Natural killer cell (primary cell): Measurements from ENCODE around the gene HECTD2. TPM values are rescaled to one million over a fixed set of nuclear protein-coding genes. Genes with fewer than 3 reads are reported as not detected.

Experiments
- ATAC-seq, 3 donors: fragments of 150-1000 bp in 2 of 3; fragments of 200-7000 bp in 1 of 3; cut with Tn5 transposase; 1 replicate in 1 of 3; 2 replicates in 2 of 3; pipeline ENCODE4 v1.10.0; 2021; ENCODE audit warnings: mild to moderate bottlenecking in 2 of 3, moderate library complexity in 2 of 3
- DNase-seq, 2 donors: peaks; one replicate each; pipeline versions ENCODE4 v3.0.0 to v3.0.0-alpha.2; 2013 to 2021; ENCODE audit warnings: mixed read lengths in 1 of 2
- H3K27ac ChIP-seq: one replicate; pipeline ENCODE4 v1.5.1; 2013; ENCODE audit warnings: mild to moderate bottlenecking, low read length
- H3K27me3 ChIP-seq: one replicate; pipeline ENCODE4 v1.6.1; 2013; ENCODE audit warnings: low read length; ENCODE audit not compliant: control insufficient read depth, insufficient read depth
- H3K36me3 ChIP-seq: one replicate; pipeline ENCODE4 v1.6.1; 2013; ENCODE audit warnings: low read length; ENCODE audit not compliant: control insufficient read depth, insufficient read depth
- H3K4me1 ChIP-seq: one replicate; pipeline ENCODE4 v1.6.1; 2013; ENCODE audit warnings: low read length; ENCODE audit not compliant: control insufficient read depth, insufficient read depth
- H3K4me3 ChIP-seq: one replicate; pipeline ENCODE4 v1.5.1; 2013; ENCODE audit warnings: low read length
- H3K9me3 ChIP-seq: one replicate; pipeline ENCODE4 v1.6.1; 2013; ENCODE audit warnings: low read length; ENCODE audit not compliant: control insufficient read depth, insufficient read depth
- H3K27ac Mint-ChIP-seq, 2 donors: one replicate each; pipeline ENCODE4 v1.8.0; 2022; ENCODE audit warnings: mild to moderate bottlenecking in 2 of 2, mixed read lengths in 2 of 2, moderate library complexity in 1 of 2
- H3K27me3 Mint-ChIP-seq, 2 donors: one replicate each; pipeline ENCODE4 v1.8.0; 2022; ENCODE audit warnings: low read depth in 2 of 2, mixed read lengths in 2 of 2
- H3K36me3 Mint-ChIP-seq: one replicate; pipeline ENCODE4 v1.8.0; 2022; ENCODE audit warnings: mixed read lengths
- H3K4me1 Mint-ChIP-seq, 2 donors: one replicate each; pipeline ENCODE4 v1.8.0; 2022; ENCODE audit warnings: mixed read lengths in 2 of 2
- H3K4me3 Mint-ChIP-seq: one replicate; pipeline ENCODE4 v1.8.0; 2022; ENCODE audit warnings: mild to moderate bottlenecking, moderate library complexity, mixed read lengths
- H3K9me3 Mint-ChIP-seq, 2 donors: one replicate each; pipeline ENCODE4 v1.8.0; 2022; ENCODE audit warnings: mixed read lengths in 2 of 2
- WGBS: methylation state at CpG from one replicate; pipeline ENCODE4 v1.1.7; 2013; ENCODE audit warnings: missing lambda C conversion rate; ENCODE audit not compliant: insufficient coverage; 5-methylcytosine and 5-hydroxymethylcytosine counted together
- intact Hi-C: fragments of 100-400 bp; cut with micrococcal nuclease; formaldehyde crosslinking; loops from one replicate; pipeline ENCODE4 v1.14.2; 2022
- total RNA-seq, 4 donors: library from RNA; stranded (reverse); fragments of 120-200 nt in 1 of 4; gene quantifications; one replicate each; pipeline versions ENCODE4 v1.2.3 to v1.2.4, GENCODE V29; 2013 to 2022
- TF ChIP-seq, protein P1 (sequence below): fragments of 200-600 bp; IDR thresholded peaks from one replicate; pipeline ENCODE4 v1.8.0; 2022; ENCODE audit warnings: antibody characterized with exemption

HECTD2 gene
- total RNA-seq, 3 donors from 2014 or later (not counting 1 experiment from before 2014, with no cell fraction given): 0.61 to 3.6 (median 1.1) TPM

DNA sequence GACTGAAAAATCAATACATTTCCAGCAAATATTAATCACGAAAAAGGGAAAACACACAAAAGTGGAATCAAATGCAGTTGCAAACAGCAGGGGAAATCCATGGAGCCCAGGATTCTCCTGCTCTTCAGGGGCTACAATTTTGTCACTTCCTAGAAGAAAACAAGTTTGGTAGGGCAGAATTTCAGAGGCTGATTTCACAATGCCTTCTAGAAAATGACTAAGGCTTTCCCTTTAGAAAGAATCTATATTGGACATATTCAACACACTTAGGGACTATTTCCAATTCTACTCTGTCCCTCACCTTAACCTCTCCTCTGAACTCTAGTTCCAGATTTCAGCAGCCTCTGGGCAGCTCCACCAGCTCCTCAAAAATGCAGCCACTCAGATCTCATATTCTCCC is 111.3 kb downstream of the HECTD2 start:
- H3K36me3 Mint-ChIP-seq: no peaks in the 10 kb centered on the region
- no peaks in the 10 kb centered on the region for H3K27me3 ChIP-seq
- H3K36me3 ChIP-seq: no peaks in the 10 kb centered on the region
- no peak overlapping the region for H3K27ac Mint-ChIP-seq
- ATAC-seq: no peak
- no peak overlapping the region for H3K4me3 ChIP-seq
- TF ChIP-seq, protein P1, sequence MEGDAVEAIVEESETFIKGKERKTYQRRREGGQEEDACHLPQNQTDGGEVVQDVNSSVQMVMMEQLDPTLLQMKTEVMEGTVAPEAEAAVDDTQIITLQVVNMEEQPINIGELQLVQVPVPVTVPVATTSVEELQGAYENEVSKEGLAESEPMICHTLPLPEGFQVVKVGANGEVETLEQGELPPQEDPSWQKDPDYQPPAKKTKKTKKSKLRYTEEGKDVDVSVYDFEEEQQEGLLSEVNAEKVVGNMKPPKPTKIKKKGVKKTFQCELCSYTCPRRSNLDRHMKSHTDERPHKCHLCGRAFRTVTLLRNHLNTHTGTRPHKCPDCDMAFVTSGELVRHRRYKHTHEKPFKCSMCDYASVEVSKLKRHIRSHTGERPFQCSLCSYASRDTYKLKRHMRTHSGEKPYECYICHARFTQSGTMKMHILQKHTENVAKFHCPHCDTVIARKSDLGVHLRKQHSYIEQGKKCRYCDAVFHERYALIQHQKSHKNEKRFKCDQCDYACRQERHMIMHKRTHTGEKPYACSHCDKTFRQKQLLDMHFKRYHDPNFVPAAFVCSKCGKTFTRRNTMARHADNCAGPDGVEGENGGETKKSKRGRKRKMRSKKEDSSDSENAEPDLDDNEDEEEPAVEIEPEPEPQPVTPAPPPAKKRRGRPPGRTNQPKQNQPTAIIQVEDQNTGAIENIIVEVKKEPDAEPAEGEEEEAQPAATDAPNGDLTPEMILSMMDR: no peak
- H3K27ac ChIP-seq: no peak overlapping the region
- H3K9me3 ChIP-seq: no peaks in the 10 kb centered on the region
- WGBS: 77% methylated on average over 1 of the region's 1 CpG
- no peaks in the 10 kb centered on the region for H3K4me1 Mint-ChIP-seq
- H3K27me3 Mint-ChIP-seq: peaks cover 0 to 6% of the 10 kb centered on the region in 2 donors
- no peak for DNase-seq
- H3K4me3 Mint-ChIP-seq: no peak overlapping the region
- peaks cover 0 to 3% of the 10 kb centered on the region in 2 donors for H3K9me3 Mint-ChIP-seq
- intact Hi-C loops: no loop called here
- H3K4me1 ChIP-seq: no peaks in the 10 kb centered on the region

DNA sequence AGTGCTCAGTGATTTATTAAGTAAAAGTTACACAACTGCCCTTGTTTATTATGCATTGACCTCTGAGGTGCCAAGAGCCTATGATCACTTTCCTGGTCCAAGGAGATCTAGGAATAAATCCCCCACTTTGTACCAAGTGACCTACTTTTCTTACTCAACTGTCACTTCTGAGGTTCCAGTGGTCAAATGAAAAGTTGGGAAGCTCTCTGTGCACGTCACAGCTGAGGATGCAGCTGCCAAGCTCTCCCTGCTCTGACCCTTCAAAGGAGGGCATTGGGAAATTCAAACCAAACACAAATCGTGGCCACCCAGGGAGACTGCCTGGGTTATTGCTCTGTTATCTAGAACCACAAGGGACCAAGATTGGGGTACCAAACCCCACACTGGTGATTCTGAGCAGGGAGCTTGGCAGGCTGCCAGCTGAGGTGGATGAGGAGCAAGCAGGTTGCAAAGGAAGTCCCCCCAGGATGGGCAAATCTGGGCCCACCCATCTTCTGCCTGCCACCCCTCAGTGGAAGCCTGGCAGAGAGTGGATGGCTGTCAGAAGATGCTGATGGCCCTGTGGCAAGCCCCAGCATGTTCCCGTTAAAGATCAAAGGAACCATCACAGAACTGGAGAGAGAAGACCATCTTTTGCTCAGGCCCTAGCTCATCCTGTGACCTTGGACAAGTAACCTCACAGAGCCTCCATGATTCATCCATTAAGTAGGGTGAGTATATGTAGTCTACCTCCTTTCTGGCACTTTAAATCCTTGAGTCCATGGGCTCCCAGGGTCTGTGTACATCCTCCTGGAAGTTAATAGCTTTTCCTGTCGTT is 116.0 kb downstream of the HECTD2 start:
- H3K4me1 Mint-ChIP-seq: no peaks in the 10 kb centered on the region
- peaks cover 0 to 3% of the 10 kb centered on the region in 2 donors for H3K9me3 Mint-ChIP-seq
- Histone ChIP-seq H3K36me3 (no peaks in the 10 kb centered on the region), H3K4me3 (no peak overlapping the region), H3K27me3 (no peaks in the 10 kb centered on the region), H3K9me3 (no peaks in the 10 kb centered on the region), H3K4me1 (no peaks in the 10 kb centered on the region), H3K27ac (no peak overlapping the region)
- H3K4me3 Mint-ChIP-seq: no peak overlapping the region
- ATAC-seq (no peak), DNase-seq (no peak)
- WGBS: 64% methylated on average over 3 of the region's 4 CpGs
- peaks cover 0 to 10% of the 10 kb centered on the region in 2 donors for H3K27me3 Mint-ChIP-seq
- H3K27ac Mint-ChIP-seq: no peak overlapping the region
- intact Hi-C loops: no loop called here
- TF ChIP-seq, protein P1: no peak
- H3K36me3 Mint-ChIP-seq: no peaks in the 10 kb centered on the region

DNA sequence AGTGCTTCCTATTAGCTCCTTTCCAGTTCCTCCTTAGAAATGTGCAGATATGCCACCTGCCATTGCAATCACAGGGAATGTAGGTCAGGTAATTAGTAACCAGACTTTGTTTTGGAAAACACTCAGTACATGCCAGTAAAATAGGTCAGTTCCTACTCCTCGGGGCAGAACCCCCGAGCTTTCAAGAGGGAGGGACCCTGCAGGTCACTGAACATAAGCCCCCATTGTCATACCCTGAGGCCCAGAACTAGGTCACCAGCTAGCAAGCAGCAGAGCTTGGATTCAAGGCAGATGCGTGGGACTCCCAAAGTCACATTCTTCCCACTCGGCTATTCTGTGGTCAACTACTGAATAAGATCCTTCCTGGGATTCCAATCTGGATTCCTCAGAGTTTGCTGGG is 117.9 kb downstream of the HECTD2 start:
- no peak overlapping the region for H3K27ac ChIP-seq
- no peaks in the 10 kb centered on the region for H3K4me1 ChIP-seq
- no peak overlapping the region for H3K4me3 ChIP-seq
- no peak overlapping the region for H3K27ac Mint-ChIP-seq
- H3K4me1 Mint-ChIP-seq: no peaks in the 10 kb centered on the region
- H3K27me3 ChIP-seq: no peaks in the 10 kb centered on the region
- intact Hi-C loops: no loop called here
- H3K9me3 ChIP-seq: no peaks in the 10 kb centered on the region
- no peak overlapping the region for H3K4me3 Mint-ChIP-seq
- H3K27me3 Mint-ChIP-seq: peaks cover 0 to 13% of the 10 kb centered on the region in 2 donors
- H3K9me3 Mint-ChIP-seq: peaks cover 0 to 5% of the 10 kb centered on the region in 2 donors
- H3K36me3 ChIP-seq: no peaks in the 10 kb centered on the region
- H3K36me3 Mint-ChIP-seq: no peaks in the 10 kb centered on the region
- ATAC-seq: no peak
- DNase-seq: no peak
- TF ChIP-seq, protein P1: no peak
- WGBS: 80% methylated on average over 4 of the region's 4 CpGs
